Ishikawa (cell line): ENCODE data around the gene MACC1.

ENCODE experiments used
- CREB1 ChIP-seq: IDR thresholded peaks from 2 replicates; pipeline ENCODE4 v1.6.1; 2012; ENCODE audit warnings: low read depth
- EGR1 ChIP-seq: IDR thresholded peaks from 2 replicates; pipeline ENCODE4 v1.6.1; 2012
- EP300 ChIP-seq: IDR thresholded peaks from 2 replicates; pipeline ENCODE4 v1.6.1; 2012; ENCODE audit warnings: borderline replicate concordance
- FOXM1 ChIP-seq: IDR thresholded peaks from 2 replicates; pipeline ENCODE4 v1.6.1; 2012; ENCODE audit warnings: low read depth, borderline replicate concordance
- MAX ChIP-seq: IDR thresholded peaks from 2 replicates; pipeline ENCODE4 v1.6.1; 2012
- NFIC ChIP-seq: IDR thresholded peaks from 2 replicates; pipeline ENCODE4 v1.6.1; 2012
- TAF1 ChIP-seq: IDR thresholded peaks from 2 replicates; pipeline ENCODE4 v1.6.1; 2012; ENCODE audit warnings: low read depth, mild to moderate bottlenecking
- TCF12 ChIP-seq: IDR thresholded peaks from 2 replicates; pipeline ENCODE4 v1.6.1; 2012; ENCODE audit warnings: low read depth
- TEAD4 ChIP-seq: IDR thresholded peaks from 2 replicates; pipeline ENCODE4 v1.6.1; 2012
- USF1 ChIP-seq: IDR thresholded peaks from 2 replicates; pipeline ENCODE4 v1.6.1; 2012
- YY1 ChIP-seq: IDR thresholded peaks from 2 replicates; pipeline ENCODE4 v1.6.1; 2012; ENCODE audit warnings: low read depth
- ZBTB7A ChIP-seq: IDR thresholded peaks from 2 replicates; pipeline ENCODE4 v1.6.1; 2012; ENCODE audit warnings: low read depth
- TF ChIP-seq, protein P1 (sequence below): IDR thresholded peaks from 2 replicates; pipeline ENCODE4 v1.6.1; 2012; ENCODE audit warnings: low read depth, mild to moderate bottlenecking

MACC1 gene

GRCh38 chr7:20089431-20089830 lies 127.8 kb downstream of the MACC1 start:
- TF ChIP-seq TEAD4 (no peak), EP300 (no peak), YY1 (no peak), USF1 (no peak), EGR1 (no peak), ZBTB7A (no peak), TCF12 (no peak), CREB1 (no peak), MAX (no peak), FOXM1 (no peak)
- TF ChIP-seq, protein P1, sequence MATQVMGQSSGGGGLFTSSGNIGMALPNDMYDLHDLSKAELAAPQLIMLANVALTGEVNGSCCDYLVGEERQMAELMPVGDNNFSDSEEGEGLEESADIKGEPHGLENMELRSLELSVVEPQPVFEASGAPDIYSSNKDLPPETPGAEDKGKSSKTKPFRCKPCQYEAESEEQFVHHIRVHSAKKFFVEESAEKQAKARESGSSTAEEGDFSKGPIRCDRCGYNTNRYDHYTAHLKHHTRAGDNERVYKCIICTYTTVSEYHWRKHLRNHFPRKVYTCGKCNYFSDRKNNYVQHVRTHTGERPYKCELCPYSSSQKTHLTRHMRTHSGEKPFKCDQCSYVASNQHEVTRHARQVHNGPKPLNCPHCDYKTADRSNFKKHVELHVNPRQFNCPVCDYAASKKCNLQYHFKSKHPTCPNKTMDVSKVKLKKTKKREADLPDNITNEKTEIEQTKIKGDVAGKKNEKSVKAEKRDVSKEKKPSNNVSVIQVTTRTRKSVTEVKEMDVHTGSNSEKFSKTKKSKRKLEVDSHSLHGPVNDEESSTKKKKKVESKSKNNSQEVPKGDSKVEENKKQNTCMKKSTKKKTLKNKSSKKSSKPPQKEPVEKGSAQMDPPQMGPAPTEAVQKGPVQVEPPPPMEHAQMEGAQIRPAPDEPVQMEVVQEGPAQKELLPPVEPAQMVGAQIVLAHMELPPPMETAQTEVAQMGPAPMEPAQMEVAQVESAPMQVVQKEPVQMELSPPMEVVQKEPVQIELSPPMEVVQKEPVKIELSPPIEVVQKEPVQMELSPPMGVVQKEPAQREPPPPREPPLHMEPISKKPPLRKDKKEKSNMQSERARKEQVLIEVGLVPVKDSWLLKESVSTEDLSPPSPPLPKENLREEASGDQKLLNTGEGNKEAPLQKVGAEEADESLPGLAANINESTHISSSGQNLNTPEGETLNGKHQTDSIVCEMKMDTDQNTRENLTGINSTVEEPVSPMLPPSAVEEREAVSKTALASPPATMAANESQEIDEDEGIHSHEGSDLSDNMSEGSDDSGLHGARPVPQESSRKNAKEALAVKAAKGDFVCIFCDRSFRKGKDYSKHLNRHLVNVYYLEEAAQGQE, result no peak

DNA sequence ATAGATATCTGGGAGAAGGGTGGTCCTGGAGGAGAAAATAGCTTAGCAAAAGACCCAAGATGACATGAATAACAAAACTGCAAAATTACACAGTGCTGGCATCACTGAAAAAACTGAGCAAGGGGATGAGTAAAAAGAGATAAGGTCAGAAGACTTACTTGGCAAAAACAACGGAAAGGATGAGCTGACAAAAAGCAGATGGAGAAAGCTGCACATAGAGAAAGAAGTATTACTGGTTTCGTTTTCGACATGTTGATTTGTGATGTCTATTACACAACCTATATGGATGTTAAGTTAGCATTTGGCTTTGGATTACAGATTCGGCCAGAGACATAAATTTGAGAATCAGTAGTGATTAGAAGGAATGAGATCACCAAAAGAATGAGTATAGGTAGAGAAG lies 132.1 kb downstream of the MACC1 start:
- TF ChIP-seq TAF1, result no peak
- TF ChIP-seq, protein P1, result no peak
- TF ChIP-seq NFIC, result no peak
- no peak for TF ChIP-seq TCF12
- TF ChIP-seq ZBTB7A, result no peak
- TF ChIP-seq EP300, result no peak
- no peak for TF ChIP-seq TEAD4
- no peak for TF ChIP-seq FOXM1
- TF ChIP-seq CREB1, result no peak
- TF ChIP-seq USF1, result no peak
